DND-41 (cell line): ENCODE data around the gene STIMATE.

ENCODE experiments used
- ATAC-seq: fragments of 200-7000 bp; cut with Tn5 transposase; 3 replicates; pipeline ENCODE4 v1.9.1; 2021; ENCODE audit warnings: low read depth; ENCODE audit not compliant: insufficient read depth
- DNase-seq: peaks from one replicate; pipeline ENCODE4 v3.0.0-alpha.2; 2020
- H2AFZ ChIP-seq: 2 replicates; pipeline ENCODE4 v1.6.0; 2012; ENCODE audit warnings: low read depth, low read length
- H3K27ac ChIP-seq: 2 replicates; pipeline ENCODE4 v1.5.1; 2012; ENCODE audit warnings: low read length, inconsistent platforms
- H3K27me3 ChIP-seq: fragments of 200-600 bp; sonication (generic); 2 replicates; pipeline ENCODE4 v1.6.0; 2012; ENCODE audit warnings: low read length, mild to moderate bottlenecking, inconsistent platforms; ENCODE audit not compliant: insufficient read depth, poor library complexity
- H3K36me3 ChIP-seq: 2 replicates; pipeline ENCODE4 v1.5.1; 2012; ENCODE audit warnings: low read length, inconsistent platforms; ENCODE audit not compliant: insufficient read depth
- H3K4me1 ChIP-seq: 2 replicates; pipeline ENCODE4 v1.5.1; 2012; ENCODE audit warnings: mild to moderate bottlenecking, low read length; ENCODE audit not compliant: insufficient read depth
- H3K4me2 ChIP-seq: 2 replicates; pipeline ENCODE4 v1.6.0; 2012; ENCODE audit warnings: mild to moderate bottlenecking, moderate library complexity, low read length, inconsistent platforms; ENCODE audit not compliant: insufficient read depth
- H3K4me3 ChIP-seq, 2 experiments: fragments of 200-600 bp in 1 of 2; shearing (Covaris generic) in 1 of 2; 2 replicates each; pipeline ENCODE4 v1.5.1; 2012 to 2016; ENCODE audit warnings: inconsistent platforms in 2 of 2, low read length in 2 of 2, mild to moderate bottlenecking in 2 of 2, low read depth in 1 of 2, moderate library complexity in 1 of 2
- H3K79me2 ChIP-seq: 2 replicates; pipeline ENCODE4 v1.6.0; 2012; ENCODE audit warnings: low read length, inconsistent platforms; ENCODE audit not compliant: insufficient read depth
- H3K9ac ChIP-seq: 2 replicates; pipeline ENCODE4 v1.6.0; 2012; ENCODE audit warnings: low read depth, mild to moderate bottlenecking, inconsistent platforms, low read length, moderate library complexity
- H3K9me3 ChIP-seq: 2 replicates; pipeline ENCODE4 v1.5.1; 2012; ENCODE audit warnings: low read length, moderate library complexity, mild to moderate bottlenecking, inconsistent platforms; ENCODE audit not compliant: insufficient read depth, severe bottlenecking
- H4K20me1 ChIP-seq: 2 replicates; pipeline ENCODE4 v1.6.0; 2012; ENCODE audit warnings: low read length; ENCODE audit not compliant: insufficient read depth
- CTCF ChIP-seq: IDR thresholded peaks from 2 replicates; pipeline ENCODE4 v1.5.1; 2012; ENCODE audit warnings: borderline replicate concordance, low read length, moderate library complexity, mild to moderate bottlenecking; ENCODE audit not compliant: poor library complexity, severe bottlenecking; ENCODE audit errors: extremely low read depth
- EZH2 ChIP-seq: IDR thresholded peaks from 3 replicates; pipeline ENCODE4 v1.6.1; 2012; ENCODE audit warnings: borderline replicate concordance, low read depth, mild to moderate bottlenecking, moderate library complexity, low read length, inconsistent platforms; ENCODE audit not compliant: severe bottlenecking

Gene STIMATE

GRCh38 chr3:52827866-52828376 lies 69.4 kb downstream of the STIMATE start:
- no peak for DNase-seq
- TF ChIP-seq EZH2 = no peak
- TF ChIP-seq CTCF = no peak
- Histone ChIP-seq H4K20me1 (no peaks in the 10 kb centered on the region), H3K79me2 (no peaks in the 10 kb centered on the region), H2AFZ (no peak overlapping the region), H3K9me3 (no peaks in the 10 kb centered on the region), H3K4me1 (no peaks in the 10 kb centered on the region), H3K36me3 (no peaks in the 10 kb centered on the region), H3K27me3 (no peaks in the 10 kb centered on the region), H3K4me2 (no peak overlapping the region), H3K27ac (no peak overlapping the region), H3K9ac (no peak overlapping the region), H3K4me3 (no peak overlapping the region)
- ATAC-seq = no peak

- Histone ChIP-seq H3K4me2 (no peak overlapping the region), H2AFZ (no peak overlapping the region), H4K20me1 (no peaks in the 10 kb centered on the region), H3K4me1 (no peaks in the 10 kb centered on the region), H3K4me3 (no peak overlapping the region), H3K27ac (no peak overlapping the region), H3K79me2 (no peaks in the 10 kb centered on the region), H3K27me3 (no peaks in the 10 kb centered on the region), H3K36me3 (no peaks in the 10 kb centered on the region), H3K9me3 (no peaks in the 10 kb centered on the region), H3K9ac (no peak overlapping the region)
- DNase-seq = no peak
- no peak for ATAC-seq
- no peak for TF ChIP-seq CTCF
- TF ChIP-seq EZH2 = no peak
These were observed 69.9 kb downstream of the STIMATE start for GRCh38 chr3:52827441-52827840.

GRCh38 chr3:52824037-52824436 lies 73.3 kb downstream of the STIMATE start:
- Histone ChIP-seq H3K9me3 (no peaks in the 10 kb centered on the region), H4K20me1 (no peaks in the 10 kb centered on the region), H2AFZ (no peak overlapping the region), H3K4me3 (no peak overlapping the region), H3K36me3 (no peaks in the 10 kb centered on the region), H3K4me2 (no peak overlapping the region), H3K27ac (no peak overlapping the region), H3K4me1 (no peaks in the 10 kb centered on the region), H3K27me3 (no peaks in the 10 kb centered on the region), H3K9ac (no peak overlapping the region), H3K79me2 (no peaks in the 10 kb centered on the region)
- DNase-seq = no peak
- TF ChIP-seq EZH2 (no peak), CTCF (no peak)
- no peak for ATAC-seq

- DNase-seq = no peak
- H3K4me2 ChIP-seq = no peak overlapping the region
- ATAC-seq = no peak
- H3K36me3 ChIP-seq = no peaks in the 10 kb centered on the region
- H3K9ac ChIP-seq = no peak overlapping the region
- H3K9me3 ChIP-seq = no peaks in the 10 kb centered on the region
- no peaks in the 10 kb centered on the region for H3K79me2 ChIP-seq
- H3K4me3 ChIP-seq = no peak overlapping the region
- H3K4me1 ChIP-seq = no peaks in the 10 kb centered on the region
- H3K27ac ChIP-seq = no peak overlapping the region
- TF ChIP-seq EZH2 = no peak
- TF ChIP-seq CTCF = no peak
- no peaks in the 10 kb centered on the region for H4K20me1 ChIP-seq
- H2AFZ ChIP-seq = no peak overlapping the region
- no peaks in the 10 kb centered on the region for H3K27me3 ChIP-seq
These were observed 75.0 kb downstream of the STIMATE start for GRCh38 chr3:52822363-52822762.
